ENCODE measurements around the gene PFKFB2.

PFKFB2 gene

DNA sequence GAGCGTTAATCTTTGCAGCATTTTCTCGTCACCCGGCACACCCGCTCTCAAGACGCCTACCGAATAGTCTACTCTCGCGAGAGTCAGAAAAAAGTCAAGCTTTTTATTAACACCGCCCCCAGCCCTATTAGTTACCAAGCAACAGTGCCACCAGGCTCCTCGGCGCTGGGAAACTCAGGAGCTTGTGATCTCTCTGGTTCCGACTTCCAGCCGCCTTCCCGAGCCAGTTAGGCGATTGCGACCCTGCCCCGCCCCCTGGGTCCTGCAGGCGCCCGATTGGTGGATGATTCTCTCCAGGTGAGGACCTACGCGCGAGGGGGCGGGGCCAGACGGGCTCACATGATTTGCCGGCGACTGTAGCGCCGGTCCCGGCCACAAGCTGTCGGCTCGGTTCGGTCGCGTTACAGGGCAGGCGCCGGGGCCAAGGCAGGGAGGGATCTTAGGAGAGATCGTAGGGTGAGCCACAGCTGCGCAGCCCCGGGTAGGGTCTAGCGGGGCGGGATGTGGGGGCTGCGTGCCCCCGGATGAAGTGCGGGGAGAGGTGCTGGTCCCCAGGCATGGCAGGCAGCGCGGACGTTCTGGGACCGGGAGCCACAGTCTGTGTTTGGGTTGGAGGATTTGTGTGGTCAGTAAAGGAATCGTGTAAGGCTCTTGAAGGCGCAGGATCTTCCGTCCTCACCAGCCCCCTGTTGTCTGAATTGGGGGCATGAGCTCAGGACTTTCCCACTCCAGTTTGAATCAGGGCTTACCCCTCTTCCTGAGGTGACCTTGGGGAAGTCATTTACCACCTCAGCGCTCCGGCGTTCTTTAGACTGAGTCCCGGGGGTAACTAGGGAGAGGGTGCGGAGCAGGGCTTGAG is at the start of gene PFKFB2:
TSS of gene PFKFB2 (plus strand) at position 365 of the 859 bp plus-strand sequence. CDS start 1,443 bp downstream, outside the sequence.
- H3K9me3 Mint-ChIP-seq, result no peaks in the 10 kb centered on the region
- H3K27me3 Mint-ChIP-seq (ENCODE audit: low read depth), result no peaks in the 10 kb centered on the region
- peak within 1 kb of the TSS; percentile 96 to 100 (median 98) for H3K4me3 Mint-ChIP-seq
- TF ChIP-seq, protein P1, sequence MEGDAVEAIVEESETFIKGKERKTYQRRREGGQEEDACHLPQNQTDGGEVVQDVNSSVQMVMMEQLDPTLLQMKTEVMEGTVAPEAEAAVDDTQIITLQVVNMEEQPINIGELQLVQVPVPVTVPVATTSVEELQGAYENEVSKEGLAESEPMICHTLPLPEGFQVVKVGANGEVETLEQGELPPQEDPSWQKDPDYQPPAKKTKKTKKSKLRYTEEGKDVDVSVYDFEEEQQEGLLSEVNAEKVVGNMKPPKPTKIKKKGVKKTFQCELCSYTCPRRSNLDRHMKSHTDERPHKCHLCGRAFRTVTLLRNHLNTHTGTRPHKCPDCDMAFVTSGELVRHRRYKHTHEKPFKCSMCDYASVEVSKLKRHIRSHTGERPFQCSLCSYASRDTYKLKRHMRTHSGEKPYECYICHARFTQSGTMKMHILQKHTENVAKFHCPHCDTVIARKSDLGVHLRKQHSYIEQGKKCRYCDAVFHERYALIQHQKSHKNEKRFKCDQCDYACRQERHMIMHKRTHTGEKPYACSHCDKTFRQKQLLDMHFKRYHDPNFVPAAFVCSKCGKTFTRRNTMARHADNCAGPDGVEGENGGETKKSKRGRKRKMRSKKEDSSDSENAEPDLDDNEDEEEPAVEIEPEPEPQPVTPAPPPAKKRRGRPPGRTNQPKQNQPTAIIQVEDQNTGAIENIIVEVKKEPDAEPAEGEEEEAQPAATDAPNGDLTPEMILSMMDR (IDR thresholded peaks at IDR 0.05; ENCODE audit: unreplicated experiment in 3 of 3), result peak in 1 of 3 experiments; percentile 17
- H3K4me1 Mint-ChIP-seq, result peaks cover 45% of the 10 kb centered on the region
- H3K27ac Mint-ChIP-seq, result peak within 1 kb of the TSS; percentile 90 to 99 (median 93)
- peaks cover 6% of the 10 kb centered on the region for H3K36me3 Mint-ChIP-seq (ENCODE audit: low read depth)

DNA sequence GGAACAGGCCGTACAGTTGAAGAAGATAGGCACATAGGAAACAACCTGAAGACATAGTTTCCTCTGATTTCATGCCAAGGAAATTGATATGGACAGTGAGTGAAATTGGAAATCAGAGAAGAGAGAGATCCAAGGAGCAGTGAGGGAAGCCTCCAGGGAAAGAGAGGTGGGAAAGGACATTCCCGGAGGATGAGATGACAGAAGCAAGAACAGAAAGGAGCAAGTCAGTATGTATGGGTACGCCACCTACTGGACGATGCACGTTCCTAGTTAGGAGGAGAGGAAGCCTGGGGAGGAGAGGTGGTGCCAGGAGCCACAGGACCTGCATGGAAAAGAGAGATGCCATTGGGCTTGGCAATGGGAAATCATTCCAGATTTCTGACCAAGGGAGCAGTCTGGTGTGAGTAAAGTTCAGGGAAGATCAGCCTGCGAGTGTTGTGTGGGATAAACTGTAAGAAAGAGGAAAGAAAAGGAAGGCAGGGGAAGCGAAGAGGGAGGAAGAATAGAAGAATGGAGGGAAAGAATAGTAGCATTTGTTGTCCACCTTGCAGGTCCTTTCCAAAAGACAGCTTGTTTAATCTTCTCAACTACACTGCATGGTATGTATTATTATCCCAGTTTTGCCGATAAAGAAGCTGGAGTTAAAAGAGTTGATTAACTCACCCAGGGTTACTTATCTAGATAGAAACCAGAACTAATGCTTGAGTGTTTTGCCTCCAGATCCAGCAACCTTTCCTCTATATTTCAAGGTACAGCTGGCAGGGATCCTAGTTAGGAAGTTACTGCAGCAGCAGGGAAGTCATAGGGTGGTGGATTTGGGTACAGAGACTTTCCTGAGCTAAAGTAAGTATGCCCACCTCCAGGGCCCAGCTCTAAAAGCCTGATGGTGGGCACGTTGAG is 47.9 kb upstream of the PFKFB2 start:
- Mint-ChIP-seq H3K9me3 (peaks cover 4% of the 10 kb centered on the region), H3K36me3 (ENCODE audit: low read depth) (no peaks in the 10 kb centered on the region), H3K4me1 (peaks cover 26% of the 10 kb centered on the region)

DNA sequence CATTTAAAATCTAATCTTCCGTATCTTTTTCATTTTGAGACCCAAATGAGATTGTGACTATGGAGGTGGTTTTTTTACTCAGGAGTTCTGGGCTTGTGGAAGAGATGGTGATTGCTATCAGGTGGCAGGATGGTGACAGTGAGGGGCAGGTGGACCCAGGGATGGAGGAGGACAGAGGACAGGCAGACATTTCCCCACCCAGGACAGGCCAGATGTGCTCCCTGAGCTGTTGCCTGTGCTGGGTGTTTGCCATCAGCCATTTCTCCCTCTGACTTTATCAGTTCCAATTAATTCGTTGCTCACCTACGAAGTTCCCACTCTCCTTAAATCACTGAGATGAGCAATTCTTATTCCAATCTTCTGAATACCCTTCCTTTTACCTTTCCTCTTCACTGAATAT is 47.0 kb upstream of the PFKFB2 start:
- peaks cover 4% of the 10 kb centered on the region for H3K9me3 Mint-ChIP-seq
- no peak overlapping the region for H3K4me3 Mint-ChIP-seq
- H3K27me3 Mint-ChIP-seq (ENCODE audit: low read depth), result no peaks in the 10 kb centered on the region
- H3K36me3 Mint-ChIP-seq (ENCODE audit: low read depth), result no peaks in the 10 kb centered on the region
- TF ChIP-seq, protein P1 (IDR thresholded peaks at IDR 0.05; ENCODE audit: unreplicated experiment in 3 of 3), result no peak
- H3K4me1 Mint-ChIP-seq, result peaks cover 25% of the 10 kb centered on the region
- no peak overlapping the region for H3K27ac Mint-ChIP-seq

More for the DNA sequence above, 47.9 kb upstream of the PFKFB2 start:
- no peaks in the 10 kb centered on the region for H3K27me3 Mint-ChIP-seq (ENCODE audit: low read depth)
- peak overlapping the region in 2 of 3 experiments; percentile 19 to 32 for H3K27ac Mint-ChIP-seq
- no peak overlapping the region for H3K4me3 Mint-ChIP-seq
- TF ChIP-seq, protein P1 (IDR thresholded peaks at IDR 0.05; ENCODE audit: unreplicated experiment in 3 of 3), result peak; percentile 47 to 60 (median 56)

DNA sequence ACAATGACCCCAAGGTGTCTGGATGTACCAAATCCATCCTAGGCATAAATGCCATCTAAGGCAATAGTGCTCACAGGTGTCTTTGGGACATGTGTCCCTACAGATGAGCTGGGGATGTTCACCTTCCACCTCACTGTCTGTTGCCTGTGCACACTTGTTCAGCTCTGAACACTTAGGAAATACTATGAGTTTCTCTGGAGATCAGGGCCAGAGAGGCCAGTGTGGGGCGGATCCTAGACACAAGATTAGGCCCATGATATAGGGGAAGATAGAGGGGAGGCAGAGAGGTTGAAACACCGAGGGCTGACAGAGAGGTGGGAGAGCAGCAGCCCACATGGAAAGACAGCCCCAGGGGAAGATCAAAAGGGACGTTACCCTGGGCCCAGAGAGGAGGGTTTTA is 46.2 kb upstream of the PFKFB2 start:
- peak overlapping the region; percentile 34 to 84 (median 38) for H3K27ac Mint-ChIP-seq
- H3K9me3 Mint-ChIP-seq, result peaks cover 4% of the 10 kb centered on the region
- TF ChIP-seq, protein P1 (IDR thresholded peaks at IDR 0.05; ENCODE audit: unreplicated experiment in 3 of 3), result no peak
- H3K4me1 Mint-ChIP-seq, result peaks cover 22% of the 10 kb centered on the region
- H3K4me3 Mint-ChIP-seq, result no peak overlapping the region
- no peaks in the 10 kb centered on the region for H3K36me3 Mint-ChIP-seq (ENCODE audit: low read depth)
- no peaks in the 10 kb centered on the region for H3K27me3 Mint-ChIP-seq (ENCODE audit: low read depth)

DNA sequence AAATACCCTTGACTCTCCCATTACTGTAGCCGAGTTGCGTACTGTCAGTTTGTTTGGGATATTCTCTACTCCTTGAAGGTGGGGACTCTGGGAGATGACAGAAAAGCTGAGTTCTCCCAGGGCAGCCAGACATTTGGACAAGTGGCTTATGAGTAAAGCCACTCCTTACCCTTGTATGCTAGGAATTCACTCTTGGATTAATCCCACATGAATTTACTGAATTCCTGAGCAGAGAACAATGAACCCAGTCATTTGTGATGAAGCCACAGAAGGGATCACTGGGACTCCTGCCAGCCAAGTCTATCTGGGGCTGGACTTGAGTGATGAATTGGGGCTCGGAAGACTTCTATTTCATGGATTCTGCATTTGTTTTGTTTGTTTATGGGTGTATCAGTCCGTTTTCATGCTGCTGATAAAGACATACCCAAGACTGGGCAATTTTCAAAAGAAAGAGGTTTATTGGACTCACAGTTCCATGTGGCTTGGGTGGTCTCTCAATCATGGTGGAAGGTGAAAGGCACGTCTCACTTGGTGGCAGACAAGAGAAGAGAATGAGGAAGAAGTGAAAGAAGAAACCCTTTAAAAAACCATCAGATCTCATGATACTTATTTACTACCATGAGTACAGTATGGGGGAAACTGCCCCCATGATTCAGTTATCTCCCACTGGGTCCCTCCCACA is 45.6 kb upstream of the PFKFB2 start:
- Mint-ChIP-seq H3K36me3 (ENCODE audit: low read depth) (no peaks in the 10 kb centered on the region), H3K4me1 (peaks cover 22% of the 10 kb centered on the region), H3K27me3 (ENCODE audit: low read depth) (no peaks in the 10 kb centered on the region), H3K9me3 (peaks cover 4% of the 10 kb centered on the region), H3K4me3 (no peak overlapping the region), H3K27ac (peak overlapping the region; percentile 38 to 84 (median 40))
- TF ChIP-seq, protein P1 (IDR thresholded peaks at IDR 0.05; ENCODE audit: unreplicated experiment in 3 of 3), result no peak

All from nephron (organoid).